Stimulated activated CD4-positive, alpha-beta T cell treated with anti-CD3 and anti-CD28 coated beads, Interleukin-2, amount 100 ng/mL, for 24 hours (primary cell): ENCODE data around the gene AUTS2.
"Not testable (repeated sequence)": the region's sequence is repeated elsewhere in the genome, so short reads cannot be mapped to it uniquely, and the experiment has no call there.

Source experiments
- DNase-seq, 2 donors: peaks; one replicate each; pipeline ENCODE4 v3.0.0-alpha.2; 2020

Gene AUTS2

GRCh38 chr7:70233776-70234175 is 635.5 kb downstream of the AUTS2 start:
- DNase-seq, result no peak

- no peak for DNase-seq
Measured at GRCh38 chr7:70237256-70237655, 639.0 kb downstream of the AUTS2 start.

- DNase-seq, result no peak
Measured at GRCh38 chr7:70237831-70238575, 639.7 kb downstream of the AUTS2 start.

GRCh38 chr7:70239918-70240317 is 641.6 kb downstream of the AUTS2 start:
- no peak for DNase-seq

- no peak for DNase-seq
Measured at GRCh38 chr7:70240873-70241272, 642.6 kb downstream of the AUTS2 start.

GRCh38 chr7:70241536-70242175 is 643.4 kb downstream of the AUTS2 start:
- DNase-seq, result no peak

GRCh38 chr7:70242826-70243225 is 644.6 kb downstream of the AUTS2 start:
- no peak for DNase-seq

GRCh38 chr7:70243443-70243842 is 645.2 kb downstream of the AUTS2 start:
- no peak for DNase-seq

GRCh38 chr7:70257921-70258320 is 659.6 kb downstream of the AUTS2 start:
- DNase-seq, result no peak

- DNase-seq, result no peak
Measured at GRCh38 chr7:70259502-70259901, 661.2 kb downstream of the AUTS2 start.

- DNase-seq, result no peak
Measured at GRCh38 chr7:70263471-70264255, 665.4 kb downstream of the AUTS2 start.

- DNase-seq, result no peak
Measured at GRCh38 chr7:70266186-70266585, 667.9 kb downstream of the AUTS2 start.

- DNase-seq, result no peak
Measured at GRCh38 chr7:70267381-70268120, 669.3 kb downstream of the AUTS2 start.

- DNase-seq, result no peak
Measured at GRCh38 chr7:70268179-70268578, 669.9 kb downstream of the AUTS2 start.

- DNase-seq, result no peak
Measured at GRCh38 chr7:70270149-70270548, 671.9 kb downstream of the AUTS2 start.

GRCh38 chr7:70271617-70272081 is 673.4 kb downstream of the AUTS2 start:
- DNase-seq, result no peak

GRCh38 chr7:70275570-70275969 is 677.3 kb downstream of the AUTS2 start:
- not testable (repeated sequence) for DNase-seq

GRCh38 chr7:70285187-70285586 is 686.9 kb downstream of the AUTS2 start:
- no peak for DNase-seq

- no peak for DNase-seq
Measured at GRCh38 chr7:70285854-70286253, 687.6 kb downstream of the AUTS2 start.

GRCh38 chr7:70288781-70289456 is 690.6 kb downstream of the AUTS2 start:
- DNase-seq, result no peak

- no peak for DNase-seq
Measured at GRCh38 chr7:70292716-70293115, 694.4 kb downstream of the AUTS2 start.

GRCh38 chr7:70294211-70294911 is 696.1 kb downstream of the AUTS2 start:
- no peak for DNase-seq
